GM18951 (cell line): ENCODE data around the gene PUSL1.
A peak's percentile ranks its signal among the peaks of the same experiment; 100 is the strongest.

Experiments
- POLR2A ChIP-seq: IDR thresholded peaks from 4 replicates; pipeline ENCODE4 v1.6.1; 2011; ENCODE audit warnings: mild to moderate bottlenecking; ENCODE audit not compliant: insufficient read length, insufficient read depth; ENCODE audit errors: extremely low read depth
- in situ Hi-C: fragments of 300-500 bp; cut with MboI; formaldehyde crosslinking; loops from one replicate; pipeline ENCODE4 v1.12.0; 2022; ENCODE audit warnings: low sequenced_read_pairs, mixed read lengths, inconsistent platforms; ENCODE audit not compliant: unreplicated experiment

The PUSL1 gene

GRCh38 chr1:1320666-1321448 is 12.5 kb downstream of the PUSL1 start:
- in situ Hi-C loops, result no loop called here
- no peak for TF ChIP-seq POLR2A

GRCh38 chr1:1321477-1321876 is 13.1 kb downstream of the PUSL1 start:
- TF ChIP-seq POLR2A, result no peak
- in situ Hi-C loops, result no loop called here

- in situ Hi-C loops, result no loop called here
- no peak for TF ChIP-seq POLR2A
Observed at GRCh38 chr1:1322418-1322817, 14.0 kb downstream of the PUSL1 start.

- in situ Hi-C loops, result no loop called here
Observed at GRCh38 chr1:1322952-1323351, 14.6 kb downstream of the PUSL1 start.

GRCh38 chr1:1324084-1324523 is 15.7 kb downstream of the PUSL1 start:
- TF ChIP-seq POLR2A, result no peak
- in situ Hi-C loops, result no loop called here

More at GRCh38 chr1:1322952-1323351, 14.6 kb downstream of the PUSL1 start:
- TF ChIP-seq POLR2A, result no peak

- in situ Hi-C loops, result no loop called here
- peak; percentile 88 for TF ChIP-seq POLR2A
Observed at GRCh38 chr1:1324524-1325287, 16.3 kb downstream of the PUSL1 start, which contains the start of the genes CPTP and INTS11. Gene CPTP (plus strand): TSS chr1:1324802. CDS start chr1:1326911, 2,109 bp downstream. Gene INTS11 (minus strand): TSS chr1:1324660. CDS start chr1:1324608, 52 bp downstream.

- no peak for TF ChIP-seq POLR2A
- in situ Hi-C loops, result no loop called here
Observed at GRCh38 chr1:1325288-1326074, 17.1 kb downstream of the PUSL1 start.

GRCh38 chr1:1326075-1326605 is 17.7 kb downstream of the PUSL1 start:
- in situ Hi-C loops, result no loop called here
- no peak for TF ChIP-seq POLR2A

- in situ Hi-C loops, result no loop called here
- TF ChIP-seq POLR2A, result no peak
Observed at GRCh38 chr1:1327291-1327690, 18.9 kb downstream of the PUSL1 start.

- in situ Hi-C loops, result no loop called here
- TF ChIP-seq POLR2A, result no peak
Observed at GRCh38 chr1:1328254-1328653, 19.9 kb downstream of the PUSL1 start.

- no peak for TF ChIP-seq POLR2A
- in situ Hi-C loops, result no loop called here
Observed at GRCh38 chr1:1329304-1330210, 21.2 kb downstream of the PUSL1 start.
